NCI-H2196 (cell line): ENCODE data around the gene CD70.
"Not testable (repeated sequence)": the region's sequence is repeated elsewhere in the genome, so short reads cannot be mapped to it uniquely, and the experiment has no call there.

Experiments
- DNase-seq: peaks from one replicate; lab custom pipeline; 2025; ENCODE audit not compliant: unreplicated experiment; lab: John Stamatoyannopoulos, UW

The CD70 gene

DNA sequence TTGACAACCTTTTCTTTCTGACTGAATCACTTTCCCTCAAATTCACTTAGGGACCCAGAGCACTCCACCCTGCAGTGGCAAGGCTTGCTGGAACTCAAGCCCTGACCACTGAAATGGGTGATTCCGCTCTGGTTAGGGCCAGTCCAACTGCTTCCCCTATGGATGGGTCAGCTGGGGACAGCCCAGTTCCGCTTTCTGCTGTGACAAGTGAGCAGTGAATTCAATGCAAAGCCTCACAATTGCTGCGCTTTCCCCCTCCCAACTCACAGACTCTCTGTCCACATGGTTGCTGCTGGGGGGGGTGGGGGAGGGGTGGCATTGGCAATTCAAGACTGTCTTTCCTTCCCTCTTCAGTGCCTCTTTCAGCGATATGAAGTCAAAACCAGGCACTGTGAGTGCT lies 18.7 kb downstream of the CD70 start:
- no peak for DNase-seq

DNA sequence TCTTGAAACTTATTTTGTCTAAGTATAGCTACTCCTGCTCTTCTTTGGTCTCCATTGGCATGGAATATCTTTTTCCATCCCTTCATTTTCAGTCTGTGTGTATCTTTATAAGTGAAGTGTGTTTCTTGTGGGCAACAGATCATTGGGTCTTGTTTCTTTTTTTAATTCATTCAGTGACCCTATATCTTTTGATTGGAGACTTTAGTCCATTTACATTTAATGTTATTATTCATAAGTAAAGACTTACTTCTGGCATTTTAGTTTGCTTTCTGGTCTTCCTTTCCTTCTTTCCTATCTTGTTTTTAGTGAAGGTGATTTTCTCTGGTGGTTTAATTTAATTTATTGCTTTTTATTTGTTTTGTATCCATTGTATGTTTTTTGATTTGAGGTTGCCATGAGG lies 19.8 kb downstream of the CD70 start:
- DNase-seq = no peak

DNA sequence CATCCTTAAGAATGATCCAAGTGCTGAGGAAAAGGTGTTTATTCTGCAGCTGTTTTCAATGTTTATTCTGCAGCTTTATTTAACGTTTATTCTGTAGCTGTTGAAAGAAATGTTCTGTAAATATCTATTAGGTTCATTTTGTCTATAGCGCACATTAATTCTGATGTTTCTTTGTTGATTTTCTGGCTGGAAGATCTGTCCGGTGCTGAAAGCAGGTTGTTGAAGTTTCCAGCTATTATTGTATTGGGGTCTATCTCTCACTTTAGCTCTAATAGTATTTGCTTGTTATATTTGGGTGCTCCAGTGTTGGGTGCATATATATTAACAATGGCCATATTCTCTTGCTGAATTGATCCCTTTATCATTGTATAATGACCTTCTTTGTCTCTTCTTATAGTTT lies 20.2 kb downstream of the CD70 start:
- no peak for DNase-seq

- no peak for DNase-seq
These were observed 22.1 kb downstream of the CD70 start for GRCh38 chr19:6568816-6569215.

DNA sequence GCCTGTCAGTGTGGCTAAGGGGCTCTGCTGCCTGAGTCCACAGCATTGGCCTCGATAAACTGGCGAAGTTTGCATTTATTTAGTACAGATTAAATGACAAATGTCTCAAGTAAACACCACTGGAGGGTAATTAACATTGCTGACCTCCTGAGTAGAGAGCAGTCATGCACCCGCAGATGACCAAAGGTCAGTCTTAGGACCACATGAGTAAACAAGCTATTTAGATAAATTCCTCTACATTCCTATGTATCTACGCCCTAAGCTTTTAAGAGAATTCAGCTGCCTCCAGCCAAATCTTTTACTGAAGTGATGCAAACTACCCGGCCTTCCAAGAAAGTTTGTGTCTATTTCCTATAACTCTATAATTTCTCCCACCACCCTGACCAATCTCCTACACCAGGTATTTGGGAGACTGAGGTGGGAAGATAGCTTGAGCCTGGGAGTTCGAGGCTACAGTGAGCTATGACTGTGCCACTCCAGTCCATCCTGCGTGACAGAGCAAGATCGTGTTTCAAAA lies 22.9 kb downstream of the CD70 start:
- no peak for DNase-seq

- DNase-seq = not testable (repeated sequence)
These were observed 24.2 kb downstream of the CD70 start for GRCh38 chr19:6566727-6567126.

DNA sequence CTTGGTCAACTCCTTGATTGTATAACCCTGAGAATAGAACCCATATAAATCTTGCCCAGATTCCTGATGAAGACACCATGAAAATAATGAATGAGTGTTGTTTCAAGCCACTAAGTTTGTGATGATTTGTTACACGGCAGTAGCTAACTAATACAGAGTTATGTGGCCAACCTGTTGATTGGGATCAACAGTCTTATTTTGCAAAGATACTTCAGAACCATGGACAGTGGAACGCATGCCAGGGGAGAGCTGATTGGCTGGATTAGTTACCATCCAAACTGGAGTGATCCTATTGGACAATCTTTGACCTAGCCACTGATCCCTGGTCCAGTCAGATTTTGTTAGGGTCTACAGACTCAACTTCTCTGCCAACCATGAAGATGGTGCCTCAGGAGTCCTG lies 26.6 kb downstream of the CD70 start:
- no peak for DNase-seq

DNA sequence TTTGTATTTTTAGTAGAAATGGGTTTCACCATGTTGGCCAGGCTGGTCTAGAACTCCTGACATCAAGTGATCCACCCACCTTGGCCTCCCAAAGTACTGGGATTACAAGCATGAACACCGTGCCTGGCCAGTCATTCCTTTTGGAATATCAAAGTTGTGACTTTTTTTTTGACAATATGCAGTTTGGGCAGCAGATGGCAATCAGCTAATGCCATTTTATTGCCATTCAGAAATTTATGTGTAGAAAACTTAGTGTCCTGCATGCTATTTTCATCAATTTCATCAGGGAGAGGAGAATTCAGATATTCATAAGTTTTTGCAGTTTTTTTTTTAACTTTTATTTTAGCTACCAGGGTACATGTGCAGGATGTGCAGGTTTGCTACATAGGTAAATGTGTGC lies 28.5 kb downstream of the CD70 start:
- not testable (repeated sequence) for DNase-seq

- no peak for DNase-seq
These were observed 34.3 kb downstream of the CD70 start for GRCh38 chr19:6556480-6557195.

- no peak for DNase-seq
These were observed 34.9 kb downstream of the CD70 start for GRCh38 chr19:6556043-6556449.

DNA sequence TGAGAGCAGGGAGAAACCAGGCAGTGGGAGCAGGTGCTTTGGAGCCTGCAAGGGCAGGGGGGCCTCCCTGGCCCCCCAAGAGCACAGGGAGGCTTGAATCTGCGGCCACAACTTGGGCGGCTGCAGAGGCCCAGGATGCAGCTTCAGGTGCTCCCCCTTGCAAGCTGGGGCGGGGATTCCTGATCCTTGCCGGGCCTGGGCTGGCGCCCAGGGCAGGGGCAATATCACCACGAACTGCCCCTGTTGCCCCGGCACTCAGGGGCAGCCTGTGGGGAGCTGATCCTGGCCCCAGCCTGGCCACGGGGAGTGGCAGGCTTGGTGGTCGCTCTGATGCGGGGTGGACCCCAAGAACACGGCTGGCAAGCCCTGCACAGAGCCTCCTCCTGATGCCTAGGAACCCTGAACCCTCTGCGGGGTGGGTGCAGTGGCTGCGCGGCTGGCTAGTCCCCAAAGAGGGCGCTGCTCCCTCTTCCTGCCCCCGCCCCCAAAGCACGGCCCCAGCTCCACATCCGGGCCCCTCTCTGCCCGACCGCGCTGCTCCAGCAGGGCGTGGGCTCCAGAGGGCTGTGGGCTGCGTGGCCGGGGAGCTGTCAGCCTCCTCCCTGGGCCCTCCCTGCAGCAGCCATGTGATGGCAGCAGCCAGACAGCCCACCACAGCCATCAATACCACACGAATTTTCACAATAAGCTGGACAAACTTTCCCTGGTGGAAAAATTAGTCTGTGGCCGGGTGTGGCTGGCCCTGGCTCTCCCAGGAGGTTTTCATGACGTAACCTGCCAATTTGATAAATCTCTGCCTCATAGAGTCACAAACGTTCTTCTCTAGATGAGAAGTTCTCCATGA lies 39.1 kb downstream of the CD70 start:
- no peak for DNase-seq

DNA sequence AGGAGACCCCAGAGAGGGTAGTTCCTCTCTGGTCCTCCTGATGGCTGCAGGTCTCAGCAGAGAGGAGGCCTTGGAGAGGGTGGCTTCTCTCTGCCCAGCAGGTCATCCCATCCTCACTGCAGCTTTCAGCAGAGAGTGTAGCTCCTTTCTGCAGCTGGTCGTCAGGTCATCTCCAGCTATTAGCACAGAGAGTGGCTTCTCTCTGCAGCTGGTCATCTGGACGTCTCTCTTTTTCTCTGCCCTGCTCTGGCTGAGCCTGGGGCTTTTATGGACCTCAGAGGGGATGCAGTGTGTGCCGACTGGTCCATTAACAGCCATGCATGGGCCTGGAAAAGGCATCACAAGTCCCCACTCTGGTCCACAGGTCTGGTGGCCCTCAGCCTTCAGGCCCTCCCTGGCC lies 39.9 kb downstream of the CD70 start:
- DNase-seq = no peak

GRCh38 chr19:6550679-6551078 lies 40.3 kb downstream of the CD70 start:
- not testable (repeated sequence) for DNase-seq

- no peak for DNase-seq
These were observed 47.0 kb downstream of the CD70 start for GRCh38 chr19:6543866-6544347.

GRCh38 chr19:6540918-6541689 lies 49.8 kb downstream of the CD70 start:
- DNase-seq = no peak

DNA sequence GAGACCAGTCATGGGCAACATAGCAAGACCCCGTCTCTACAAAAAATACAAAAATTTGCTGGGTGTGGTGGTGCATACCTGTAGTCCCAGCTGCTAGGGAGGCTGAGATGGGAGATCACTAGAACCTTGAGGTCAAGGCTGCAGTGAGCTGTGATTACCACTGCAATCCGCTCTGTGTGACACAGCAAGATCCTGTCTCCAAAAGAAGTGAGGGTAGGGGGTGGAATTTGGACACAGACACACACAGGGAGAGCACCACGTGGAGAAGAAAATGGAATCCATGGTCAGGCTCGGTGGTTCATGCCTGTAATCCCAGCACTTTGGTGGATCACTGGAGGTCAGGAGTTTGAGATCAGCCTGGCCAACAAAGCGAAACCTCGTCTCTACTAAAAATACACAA lies 51.4 kb downstream of the CD70 start:
- DNase-seq = no peak
